GM19372 (cell line): ENCODE data around the gene AP1G1.
"Not testable (repeated sequence)": the region's sequence is repeated elsewhere in the genome, so short reads cannot be mapped to it uniquely, and the experiment has no call there.

Experiments used
- ATAC-seq: cut with Tn5 transposase; IDR thresholded peaks from one replicate; pipeline ENCODE4 v1.9.1; 2021; ENCODE audit warnings: mild to moderate bottlenecking, low read depth, moderate library complexity; ENCODE audit not compliant: unreplicated experiment

AP1G1 gene

DNA sequence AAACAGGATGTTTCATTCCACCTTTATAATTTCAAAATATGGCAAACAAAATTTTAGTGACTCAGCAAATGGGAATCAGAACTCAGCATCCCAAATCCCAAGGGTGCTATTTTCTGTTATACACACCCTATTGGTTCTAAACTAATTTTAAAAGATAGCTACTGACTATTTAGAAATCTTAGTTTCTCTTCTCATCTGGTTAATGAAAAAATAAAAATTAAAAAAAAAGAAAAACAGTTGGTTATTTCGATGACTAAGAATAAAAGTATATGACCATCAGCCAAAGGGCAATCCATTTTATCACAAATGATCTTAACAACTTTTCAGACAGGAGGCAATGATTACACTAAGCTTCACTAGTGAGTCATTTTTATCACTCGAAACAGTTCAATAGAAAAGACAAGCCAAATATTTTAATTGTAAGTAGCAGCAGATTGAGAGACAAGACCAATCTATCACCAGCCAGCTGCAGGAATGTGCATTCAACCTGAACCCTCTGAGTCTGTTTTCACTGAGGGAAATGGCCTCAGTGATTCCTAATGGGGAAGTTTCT lies 99.3 kb downstream of the AP1G1 start:
- no peak for ATAC-seq

DNA sequence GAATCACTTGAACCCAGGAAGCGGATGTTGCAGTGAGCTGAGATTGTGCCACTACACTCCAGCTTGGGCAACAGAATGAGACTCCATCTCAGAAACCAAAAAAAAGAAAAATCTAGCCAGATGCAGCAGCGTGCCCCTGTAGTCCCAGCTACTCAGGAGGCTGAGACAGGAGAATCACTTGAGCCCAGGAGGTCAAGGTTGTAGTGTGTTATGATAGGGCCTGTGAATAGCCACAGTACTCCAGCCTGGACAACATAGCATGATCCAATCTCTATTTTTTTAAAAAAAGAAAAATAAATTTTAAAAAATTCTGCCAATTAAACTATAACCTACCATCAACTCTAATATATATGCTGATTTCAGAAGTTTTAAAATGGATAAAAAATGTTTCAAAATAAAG lies 99.9 kb downstream of the AP1G1 start:
- no peak for ATAC-seq

DNA sequence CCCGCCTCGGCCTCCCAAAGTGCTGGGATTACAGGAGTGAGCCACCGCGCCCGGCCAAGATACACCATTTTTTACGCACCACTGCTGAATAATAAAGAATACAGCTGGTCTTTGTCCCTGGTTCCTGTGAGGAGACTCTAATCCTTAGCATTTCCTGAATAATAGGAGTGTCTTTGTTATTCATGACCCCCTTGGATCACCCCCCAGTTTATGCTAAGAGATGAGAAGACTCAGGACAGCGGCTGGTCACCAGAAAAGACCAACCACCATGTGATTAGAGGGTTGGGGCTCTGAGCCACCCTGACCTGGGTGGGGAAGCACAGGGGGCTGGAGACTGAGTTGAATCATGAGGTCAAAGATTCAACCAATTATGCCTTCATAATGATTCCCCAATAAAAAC lies 101.4 kb downstream of the AP1G1 start:
- no peak for ATAC-seq

DNA sequence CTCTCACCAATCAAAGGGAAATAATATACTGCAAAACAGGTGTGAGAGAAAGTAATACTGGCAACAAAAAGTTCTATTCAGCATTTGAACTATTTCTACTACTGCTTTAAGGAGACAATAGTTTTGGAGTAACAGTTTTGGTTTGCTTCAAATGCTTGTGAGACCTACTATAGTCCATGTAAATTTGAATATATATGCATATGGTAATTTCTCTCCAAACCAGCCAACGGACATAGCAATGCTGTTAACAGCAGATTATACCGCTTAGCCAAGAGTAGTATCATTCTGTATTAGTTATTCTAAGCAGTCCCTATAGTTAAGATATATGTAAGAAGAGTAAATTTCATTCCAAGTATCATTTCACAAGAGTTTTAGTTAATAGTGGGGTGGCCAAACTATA lies 102.6 kb downstream of the AP1G1 start:
- no peak for ATAC-seq

DNA sequence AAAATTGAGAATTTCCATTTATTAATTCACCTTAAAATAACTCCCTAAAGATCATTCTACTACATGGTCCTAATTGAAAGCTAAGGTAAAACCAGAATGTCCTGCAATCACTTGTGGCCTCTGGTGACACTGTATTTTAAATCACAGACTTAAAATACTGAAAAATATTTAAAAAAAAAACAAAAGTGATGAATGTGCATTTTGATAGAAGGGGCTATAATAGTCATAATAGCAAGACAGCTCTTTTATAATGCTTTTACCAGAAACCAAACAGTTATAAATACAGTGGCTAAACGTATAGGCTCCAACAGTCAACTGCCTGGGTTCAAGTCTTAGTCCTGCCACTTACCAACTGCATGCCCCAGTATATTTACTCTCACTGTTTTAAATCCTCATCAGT lies 105.3 kb downstream of the AP1G1 start:
- ATAC-seq, result no peak

DNA sequence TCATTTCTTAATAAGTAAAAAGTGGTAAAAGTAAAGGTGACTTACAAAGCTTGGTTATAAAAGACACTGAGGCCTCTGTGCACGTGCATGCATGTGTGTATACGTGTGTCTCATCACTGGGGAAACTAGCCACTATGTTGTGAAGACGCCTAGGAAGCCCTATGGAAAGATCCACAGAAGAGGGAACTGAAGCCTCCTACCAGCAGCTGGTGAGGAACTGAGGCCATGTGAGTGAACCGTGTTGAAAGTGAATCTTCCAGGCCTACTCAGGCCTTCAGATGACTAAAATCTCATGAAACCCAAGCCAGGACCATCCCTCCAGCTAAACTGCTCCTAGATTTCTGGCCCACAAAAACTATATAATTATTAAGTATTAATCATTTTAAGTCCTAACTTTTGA lies 107.8 kb downstream of the AP1G1 start:
- ATAC-seq, result no peak

DNA sequence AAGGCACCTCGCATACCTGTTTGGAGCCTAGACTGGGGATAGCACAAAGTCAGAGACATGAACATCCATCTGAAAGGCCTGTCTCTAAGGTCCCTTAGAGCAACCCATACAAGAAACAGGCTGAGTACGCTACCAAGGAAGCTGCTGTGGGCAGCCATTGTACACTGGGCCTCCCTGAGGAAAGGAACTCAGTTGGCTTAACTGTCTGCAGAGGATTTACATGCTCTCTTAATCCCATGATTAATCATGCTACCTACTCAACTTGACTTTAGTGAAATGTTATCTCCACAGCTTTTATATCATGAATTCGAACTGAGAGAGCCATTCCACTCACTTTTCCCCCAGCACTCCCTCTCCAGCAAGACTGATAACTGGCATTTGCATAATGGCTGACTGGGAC lies 110.1 kb downstream of the AP1G1 start:
- ATAC-seq, result no peak

DNA sequence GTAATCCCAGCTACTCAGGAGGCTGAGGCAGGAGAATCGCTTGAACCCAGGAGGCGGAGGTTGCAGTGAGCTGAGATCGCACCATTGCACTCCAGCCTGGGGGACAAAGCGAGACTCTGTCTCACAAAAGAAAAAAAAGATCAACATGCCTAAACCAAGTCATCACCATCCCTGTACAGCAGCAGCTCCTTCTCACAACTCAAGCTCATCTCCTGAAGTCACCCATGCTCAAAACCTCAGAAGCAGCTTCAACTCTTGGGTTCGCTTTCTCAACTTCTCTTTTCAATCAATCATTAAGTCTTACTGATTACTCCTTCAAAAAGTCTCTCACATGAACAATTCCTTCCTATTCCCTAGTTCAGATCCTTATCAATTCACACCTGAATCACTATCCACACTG lies 115.5 kb downstream of the AP1G1 start:
- no peak for ATAC-seq

DNA sequence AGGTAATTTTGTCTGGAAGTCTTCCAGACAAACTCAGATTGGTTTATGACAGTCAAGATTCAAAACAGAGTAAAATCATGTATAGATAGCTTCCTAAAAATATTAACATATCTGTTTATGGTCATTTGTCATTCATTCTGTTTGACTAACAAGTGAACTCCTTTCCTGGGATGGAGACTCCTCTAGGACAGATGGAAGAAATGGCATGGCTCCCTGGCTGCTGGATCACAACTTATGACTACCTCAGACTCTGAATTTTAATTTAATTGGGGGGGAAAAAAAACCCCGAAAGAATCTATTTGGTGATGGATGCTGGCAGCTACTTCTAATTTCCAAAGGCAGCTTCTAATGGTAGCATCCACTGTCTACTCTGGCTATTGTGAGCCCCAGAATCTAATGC lies 118.7 kb downstream of the AP1G1 start:
- no peak for ATAC-seq

DNA sequence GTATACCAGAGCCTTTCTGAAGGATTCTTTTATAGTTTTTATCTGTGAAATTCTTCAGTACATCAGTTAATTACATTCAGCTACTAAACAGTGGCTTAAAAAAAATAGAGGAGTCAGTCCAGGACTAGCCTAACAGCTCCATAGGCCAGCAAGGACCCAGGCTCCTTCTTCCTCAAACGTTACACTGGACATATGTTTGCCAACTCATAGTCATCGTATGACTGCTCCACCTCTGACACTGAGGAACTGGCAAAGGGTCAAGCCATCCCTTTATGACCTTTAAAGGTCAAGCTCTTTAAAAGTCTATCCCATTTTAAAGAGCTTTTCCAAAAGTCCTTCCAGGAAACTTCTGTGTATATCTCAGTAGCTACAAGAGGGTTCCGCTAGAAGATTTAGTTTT lies 120.8 kb downstream of the AP1G1 start:
- no peak for ATAC-seq

DNA sequence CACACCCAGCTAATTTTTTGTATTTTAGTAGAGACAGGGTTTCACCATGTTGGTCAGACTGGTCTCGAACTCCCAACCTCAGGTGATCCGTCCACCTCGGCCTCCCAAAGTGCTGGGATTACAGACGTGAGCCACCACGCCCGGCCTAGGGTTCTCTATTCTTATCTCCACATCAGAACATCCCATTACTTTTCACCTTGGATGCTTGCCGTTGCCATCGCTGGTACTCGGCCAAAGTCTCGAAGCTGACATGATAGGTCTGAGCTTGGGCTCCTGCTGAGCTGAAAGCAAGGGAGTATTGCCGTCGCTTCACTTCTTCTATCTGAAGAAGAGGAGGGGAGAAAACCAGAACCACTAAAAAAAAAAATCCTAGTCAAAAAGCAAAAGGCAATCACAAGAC lies 124.4 kb downstream of the AP1G1 start:
- not testable (repeated sequence) for ATAC-seq

DNA sequence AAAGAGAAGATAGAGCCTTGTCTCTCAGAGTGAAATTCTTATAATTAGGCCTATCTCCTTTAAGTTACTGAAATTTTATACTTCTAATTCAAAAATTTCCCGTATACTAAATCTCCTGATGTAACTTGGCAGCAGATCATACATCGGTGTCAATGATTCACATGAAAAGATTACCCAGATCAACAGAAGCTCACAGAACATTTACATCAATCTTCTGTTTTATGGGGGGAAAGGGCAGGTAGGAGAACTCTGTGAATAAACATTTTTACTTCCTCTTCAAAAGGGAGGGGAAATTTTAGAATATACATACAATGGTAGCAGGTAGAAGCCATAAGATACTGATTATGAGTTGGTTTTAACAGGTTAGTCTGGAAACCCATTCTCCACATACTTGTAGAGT lies 127.3 kb downstream of the AP1G1 start:
- no peak for ATAC-seq
